GM19397 (cell line): ENCODE measurements around the gene SPEN.
"Not testable (repeated sequence)": the region's sequence is repeated elsewhere in the genome, so short reads cannot be mapped to it uniquely, and the experiment has no call there.

ENCODE experiments used
- ATAC-seq: cut with Tn5 transposase; IDR thresholded peaks from one replicate; pipeline ENCODE4 v1.9.1; 2021; ENCODE audit warnings: mild to moderate bottlenecking, moderate library complexity; ENCODE audit not compliant: unreplicated experiment

The SPEN gene

DNA sequence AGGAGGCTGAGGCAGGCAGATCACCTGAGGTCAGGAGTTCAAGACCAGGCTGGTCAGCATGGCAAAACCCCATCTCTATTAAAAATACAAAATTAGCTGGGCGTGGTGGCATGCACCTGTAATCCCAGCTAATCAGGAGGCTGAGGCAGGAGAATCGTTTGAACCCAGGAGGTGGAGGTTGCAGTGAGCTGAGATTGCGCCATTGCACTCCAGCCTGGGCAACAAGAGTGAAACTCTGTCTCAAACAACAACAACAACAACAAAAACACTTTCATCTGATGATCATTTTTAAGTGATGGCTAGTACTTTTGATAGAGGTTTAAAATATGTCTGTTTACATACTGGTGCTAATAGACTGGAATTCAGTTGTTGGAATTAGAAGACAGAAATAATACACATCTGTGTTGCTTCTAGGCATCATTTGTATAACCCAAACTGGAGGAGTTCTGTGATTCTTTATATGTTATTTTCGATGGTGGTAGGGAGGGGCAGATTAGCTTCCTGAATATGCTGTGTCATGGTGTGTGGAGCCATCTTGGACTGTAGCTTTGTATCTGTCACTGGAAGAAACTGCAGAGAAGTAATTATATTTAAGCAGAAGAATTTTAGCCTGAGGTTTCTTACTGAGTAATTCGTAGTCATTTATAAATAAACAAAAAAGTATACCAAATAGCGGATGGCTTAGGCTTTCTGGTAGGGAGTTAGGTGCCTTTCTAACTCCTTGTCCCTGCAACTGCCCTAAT is 45.5 kb downstream of the SPEN start:
- not testable (repeated sequence) for ATAC-seq

DNA sequence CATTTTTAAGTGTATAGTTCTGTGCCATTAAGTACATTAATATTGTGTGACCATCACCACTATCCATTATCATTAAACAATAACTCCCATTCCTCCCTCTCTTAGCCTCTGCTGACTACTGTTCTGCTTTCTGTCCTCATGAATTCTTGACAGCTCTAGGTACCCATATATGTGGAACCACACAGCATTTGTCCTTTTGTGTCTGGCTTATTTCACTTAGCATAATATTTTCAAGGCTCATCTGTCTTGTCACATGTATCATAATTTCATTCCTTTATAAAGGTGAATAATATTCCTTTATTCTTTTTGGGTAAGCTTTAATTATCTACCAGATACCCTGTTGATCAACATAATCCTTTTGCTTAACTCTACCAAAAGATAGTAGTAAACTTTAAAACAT is 47.7 kb downstream of the SPEN start:
- ATAC-seq: no peak

DNA sequence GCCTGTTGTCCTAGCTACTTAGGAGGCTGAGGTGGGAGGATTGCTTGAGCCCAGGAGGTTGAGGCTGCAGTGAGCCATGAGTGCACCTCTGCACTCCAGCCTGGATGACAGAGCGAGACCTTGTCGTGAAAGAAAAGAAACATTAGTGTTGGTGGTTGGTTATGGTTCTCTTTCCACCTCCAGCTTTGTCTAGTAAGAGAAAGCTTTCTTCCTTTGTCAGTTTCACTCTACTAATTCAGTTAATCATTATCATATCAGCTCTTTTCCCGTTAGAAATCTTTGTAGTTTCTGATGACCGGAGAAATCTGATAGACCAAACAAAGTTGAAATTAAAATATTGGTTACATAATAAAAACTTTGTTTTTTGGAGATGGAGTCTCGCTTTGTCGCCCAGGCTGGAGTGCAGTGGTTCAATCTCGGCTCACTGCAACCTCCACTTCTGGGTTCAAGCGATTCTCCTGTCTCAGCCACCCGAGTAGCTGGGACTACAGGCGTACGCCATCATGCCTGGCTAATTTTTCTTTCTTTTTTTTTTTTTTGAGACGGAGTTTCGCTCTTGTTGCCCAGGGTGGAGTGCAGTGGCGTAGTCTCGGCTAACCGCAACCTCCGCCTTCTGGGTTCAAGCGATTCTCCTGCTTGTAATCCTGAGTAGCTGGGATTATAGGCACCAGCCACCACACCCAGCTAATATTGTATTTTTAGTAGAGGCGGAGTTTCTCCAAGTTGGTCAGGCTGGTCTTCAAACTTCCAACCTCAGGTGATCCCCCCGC is 49.5 kb downstream of the SPEN start:
- not testable (repeated sequence) for ATAC-seq

DNA sequence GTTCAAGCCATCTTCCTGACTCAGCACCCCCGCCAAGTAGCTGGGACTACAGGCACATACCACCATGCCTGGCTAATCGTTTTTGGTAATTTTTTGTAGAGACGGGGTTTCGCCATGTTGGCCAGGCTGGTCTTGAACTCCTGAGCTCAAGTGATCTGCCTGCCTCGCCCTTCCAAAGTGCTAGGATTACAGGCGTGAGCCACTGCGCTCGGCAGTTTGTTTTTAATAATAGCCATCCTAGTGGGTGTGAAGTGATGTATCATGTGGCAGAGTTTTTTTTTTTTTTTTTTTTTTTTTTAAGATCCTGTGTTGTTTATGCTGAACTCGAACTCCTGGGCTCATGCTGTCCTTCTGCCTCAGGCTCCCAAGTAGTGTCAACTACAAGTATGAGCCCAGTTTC is 51.8 kb downstream of the SPEN start:
- ATAC-seq: no peak

DNA sequence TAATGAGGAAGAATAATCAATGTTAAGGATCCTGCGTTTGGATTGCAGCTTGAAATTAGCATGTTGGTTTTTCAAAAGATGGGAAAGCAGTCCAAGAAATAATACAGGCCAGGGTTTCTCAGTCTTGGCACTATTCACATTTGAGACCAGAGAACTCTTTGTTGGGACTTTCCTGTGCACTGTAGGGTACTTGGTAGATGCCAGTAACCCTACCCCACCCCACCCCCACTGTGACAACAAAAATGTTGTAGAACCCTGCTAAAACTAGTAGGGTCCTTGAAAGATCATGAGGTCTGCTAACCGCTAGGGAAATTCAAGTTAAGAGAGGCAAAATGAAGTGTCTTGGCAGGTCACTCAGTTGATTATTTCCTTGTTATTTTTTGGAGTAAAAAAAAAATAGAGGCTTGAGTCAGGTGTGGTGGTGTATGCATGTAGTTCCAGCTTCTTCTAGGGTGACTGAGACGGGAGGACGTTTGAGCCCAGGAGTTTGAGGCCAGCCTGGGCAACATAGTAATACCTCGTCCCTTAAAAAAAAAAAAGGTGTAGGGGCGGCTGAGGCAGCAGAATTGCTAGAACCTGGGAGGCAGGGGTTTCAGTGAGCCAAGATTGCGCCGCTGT is 53.3 kb downstream of the SPEN start:
- ATAC-seq: no peak

DNA sequence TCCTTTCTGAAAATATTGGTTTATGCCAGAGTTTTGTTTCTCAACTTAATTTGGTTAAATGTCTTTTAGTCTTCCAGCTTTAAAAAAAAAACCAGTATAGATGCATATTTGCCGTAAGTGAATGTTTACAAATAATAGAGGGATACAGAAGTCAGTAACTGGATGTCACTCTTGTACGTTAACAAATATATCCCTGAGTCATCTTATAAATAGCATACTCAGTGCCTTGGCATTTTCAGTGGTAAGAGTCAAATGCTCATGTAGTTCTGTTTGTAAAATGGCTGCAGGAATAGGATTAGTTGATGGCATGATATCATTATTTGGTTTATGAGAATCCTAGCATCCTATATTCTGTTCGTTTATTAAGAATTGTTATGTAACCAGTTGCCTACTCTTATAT is 55.4 kb downstream of the SPEN start:
- ATAC-seq: no peak

DNA sequence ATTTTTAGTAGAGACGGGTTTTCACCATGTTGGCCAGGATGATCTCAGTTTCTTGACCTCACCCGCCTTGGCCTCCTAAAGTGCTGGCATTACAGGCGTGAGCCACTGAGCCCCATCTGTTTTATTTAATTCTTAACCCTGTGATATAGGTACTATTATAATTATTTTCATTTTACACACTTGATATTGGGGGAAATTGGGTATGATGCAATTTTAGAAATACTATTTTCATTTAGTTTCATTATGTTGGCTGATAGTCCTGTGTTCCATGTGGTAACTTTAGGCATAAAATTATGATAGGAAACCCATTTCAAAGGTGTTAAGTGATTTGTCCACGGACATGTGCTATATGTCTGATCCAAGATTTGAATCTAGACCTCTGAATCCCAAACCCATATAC is 61.1 kb downstream of the SPEN start:
- no peak for ATAC-seq

DNA sequence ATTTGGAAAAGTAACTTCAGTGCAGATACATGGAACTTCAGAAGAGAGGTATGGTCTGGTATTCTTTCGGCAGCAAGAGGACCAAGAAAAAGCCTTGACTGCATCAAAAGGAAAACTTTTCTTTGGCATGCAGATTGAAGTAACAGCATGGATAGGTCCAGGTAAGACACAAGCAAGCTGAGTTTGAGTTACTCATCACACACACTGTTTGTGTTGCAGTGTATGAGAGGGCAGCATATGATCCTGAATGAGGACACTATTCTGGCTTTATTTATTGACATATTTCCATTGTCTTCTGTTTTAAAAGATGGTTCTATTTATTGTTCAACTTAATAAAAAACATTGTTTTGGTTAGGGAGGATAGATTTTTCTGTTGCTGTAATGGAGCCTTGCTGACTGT is 63.6 kb downstream of the SPEN start:
- ATAC-seq: no peak

DNA sequence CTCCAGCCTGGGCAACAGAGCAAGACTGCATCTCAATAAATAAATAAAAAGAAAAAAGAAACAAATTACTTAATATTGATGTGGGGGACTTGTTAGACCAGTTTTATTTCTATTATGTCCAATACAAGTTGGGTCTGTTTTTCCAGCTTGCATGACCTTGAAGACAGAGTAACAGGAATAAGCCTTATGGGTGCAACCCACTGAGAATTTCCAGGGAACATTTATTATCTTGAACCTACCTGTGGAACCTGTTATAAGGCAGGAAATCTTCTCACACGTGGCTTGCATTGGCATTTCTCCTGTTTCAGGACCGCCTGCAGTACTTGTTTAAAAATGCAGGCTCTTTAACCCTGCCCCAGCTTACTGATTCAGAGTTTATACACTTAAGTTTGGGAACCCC is 64.4 kb downstream of the SPEN start:
- ATAC-seq: no peak

DNA sequence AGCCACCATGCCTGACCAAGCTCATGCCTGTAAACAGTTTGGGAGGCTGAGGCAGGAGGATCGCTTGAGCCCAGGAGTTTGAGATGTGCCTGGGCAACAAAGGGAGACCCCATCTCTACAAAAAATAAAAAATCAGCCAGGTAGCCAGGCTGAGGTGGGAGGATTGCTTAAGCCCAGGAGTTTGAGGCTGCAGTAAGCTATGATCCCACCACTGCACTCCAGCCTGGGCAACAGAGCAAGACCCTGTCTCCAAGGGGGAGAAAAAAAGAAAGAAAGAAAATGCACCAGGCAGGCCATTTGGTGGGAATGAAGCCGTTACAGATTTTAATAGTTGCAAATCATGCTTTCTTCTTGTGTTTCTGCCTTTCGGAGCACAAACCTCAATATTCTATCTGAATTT is 66.1 kb downstream of the SPEN start:
- ATAC-seq: not testable (repeated sequence)

DNA sequence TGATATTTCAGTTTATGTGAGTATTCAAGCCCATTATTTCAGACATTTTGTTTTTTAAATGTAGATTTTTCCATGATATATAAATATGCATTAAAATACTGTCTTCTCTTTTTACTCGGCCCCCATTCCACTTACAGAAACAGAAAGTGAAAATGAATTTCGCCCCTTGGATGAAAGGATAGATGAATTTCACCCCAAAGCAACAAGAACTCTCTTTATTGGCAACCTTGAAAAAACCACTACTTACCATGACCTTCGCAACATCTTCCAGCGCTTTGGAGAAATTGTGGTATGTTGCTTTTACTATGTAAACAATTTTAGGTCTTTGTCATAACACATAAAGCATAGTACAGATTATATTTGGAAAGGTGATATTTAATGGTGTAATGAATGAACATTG is 68.5 kb downstream of the SPEN start:
- ATAC-seq: no peak

DNA sequence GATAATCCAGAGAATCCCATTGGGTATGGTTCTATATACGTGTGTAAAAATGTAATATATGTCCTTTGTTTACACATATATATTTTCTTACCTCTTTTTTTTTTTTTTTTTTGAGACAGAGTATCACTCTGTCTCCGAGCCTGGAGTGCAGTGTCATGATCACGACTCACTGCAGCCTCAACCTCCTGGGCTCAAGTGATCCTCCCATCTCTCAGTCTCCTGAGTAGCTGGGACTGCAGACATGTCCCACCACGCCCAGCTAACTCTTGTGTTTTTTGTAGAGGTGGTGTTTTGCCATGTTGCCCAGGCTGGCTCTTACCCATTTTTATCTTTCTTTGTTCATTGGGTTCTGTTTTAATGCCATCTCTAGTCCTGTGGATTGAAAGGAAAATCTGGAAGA is 68.9 kb downstream of the SPEN start:
- ATAC-seq: no peak

DNA sequence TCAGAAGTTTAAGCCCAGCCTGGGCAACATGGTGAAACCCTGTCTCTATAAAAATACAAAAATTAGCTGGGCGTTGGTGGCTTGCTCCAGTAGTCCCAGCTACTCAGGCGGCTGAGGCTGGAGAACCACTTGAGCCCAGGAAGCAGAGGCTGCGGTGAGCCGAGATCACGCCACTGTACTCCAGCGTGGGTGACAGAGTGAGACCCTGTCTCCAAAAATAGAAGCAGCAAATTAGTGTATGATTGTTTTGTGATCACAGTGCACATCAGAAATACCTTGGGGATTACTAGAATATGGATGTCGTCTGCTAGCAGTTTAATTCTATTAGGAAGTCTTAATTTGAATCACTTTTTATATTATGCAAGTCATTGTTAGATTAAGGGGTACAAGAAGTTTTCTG is 69.4 kb downstream of the SPEN start:
- no peak for ATAC-seq

DNA sequence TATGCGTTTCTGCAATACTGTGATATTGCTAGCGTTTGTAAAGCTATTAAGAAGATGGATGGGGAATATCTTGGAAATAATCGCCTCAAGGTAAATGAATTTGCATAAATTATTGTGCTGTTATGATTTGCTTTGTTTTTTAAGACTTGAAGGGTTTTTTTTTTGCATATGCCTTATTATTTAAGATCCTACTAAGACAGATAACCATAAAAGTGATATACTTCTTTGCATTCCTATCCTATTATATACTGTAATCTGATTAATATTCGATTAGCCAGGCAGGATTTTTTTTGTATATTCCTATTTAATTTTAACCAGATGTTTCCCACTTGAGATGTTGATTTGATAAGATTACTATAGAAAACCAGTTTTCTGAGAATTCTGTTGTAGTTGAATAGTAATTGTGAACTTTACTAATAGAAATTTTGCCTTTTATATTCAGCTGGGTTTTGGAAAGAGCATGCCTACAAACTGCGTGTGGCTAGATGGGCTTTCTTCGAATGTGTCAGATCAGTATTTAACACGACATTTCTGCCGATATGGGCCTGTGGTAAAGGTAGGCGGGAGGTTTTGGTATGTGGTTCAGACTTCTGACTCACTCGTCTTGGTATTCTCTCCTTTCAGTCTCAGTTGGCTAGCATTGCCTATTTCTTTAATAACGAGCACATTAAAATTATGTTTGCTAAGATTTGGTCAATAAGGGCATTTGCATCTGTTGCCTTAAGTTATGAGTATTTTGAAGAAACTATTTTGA is 71.6 kb downstream of the SPEN start:
- ATAC-seq: no peak

DNA sequence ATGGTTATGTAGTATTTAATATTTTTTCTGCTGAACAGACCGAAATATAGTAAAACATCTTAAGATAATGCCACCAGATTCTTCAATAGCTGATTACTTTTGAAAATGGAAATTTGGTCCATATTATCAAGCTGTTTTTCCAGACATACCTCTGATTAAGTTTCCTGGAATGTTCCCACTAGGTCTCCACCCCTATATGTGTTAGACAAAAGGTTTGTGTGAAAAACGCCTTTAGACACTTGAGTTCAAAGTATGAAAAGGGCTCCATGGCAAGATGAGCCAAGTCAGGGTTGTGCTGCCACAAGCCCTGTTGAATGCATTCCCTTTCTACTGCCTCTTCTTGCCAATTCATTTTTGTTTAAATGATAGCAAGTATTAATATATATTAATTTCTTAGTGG is 75.7 kb downstream of the SPEN start:
- ATAC-seq: no peak

DNA sequence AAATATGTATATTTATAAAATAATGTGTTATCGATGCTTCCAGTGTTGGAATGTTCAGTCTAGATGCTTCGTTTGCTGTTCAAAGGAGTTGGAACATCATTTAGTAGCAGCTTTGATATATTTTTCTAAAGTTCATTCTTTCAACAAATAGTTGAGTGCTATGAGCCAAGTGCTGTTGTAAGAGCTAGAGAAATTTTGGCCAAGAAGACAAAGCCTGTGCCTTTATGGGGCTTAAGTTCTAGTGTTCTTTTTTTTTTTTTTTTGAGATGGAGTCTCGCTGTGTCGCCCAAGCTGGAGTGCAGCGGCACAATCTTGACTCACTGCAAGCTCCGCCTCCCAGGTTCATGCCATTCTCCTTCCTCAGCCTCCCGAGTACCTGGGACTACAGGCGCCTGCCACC is 78.9 kb downstream of the SPEN start:
- ATAC-seq: not testable (repeated sequence)

DNA sequence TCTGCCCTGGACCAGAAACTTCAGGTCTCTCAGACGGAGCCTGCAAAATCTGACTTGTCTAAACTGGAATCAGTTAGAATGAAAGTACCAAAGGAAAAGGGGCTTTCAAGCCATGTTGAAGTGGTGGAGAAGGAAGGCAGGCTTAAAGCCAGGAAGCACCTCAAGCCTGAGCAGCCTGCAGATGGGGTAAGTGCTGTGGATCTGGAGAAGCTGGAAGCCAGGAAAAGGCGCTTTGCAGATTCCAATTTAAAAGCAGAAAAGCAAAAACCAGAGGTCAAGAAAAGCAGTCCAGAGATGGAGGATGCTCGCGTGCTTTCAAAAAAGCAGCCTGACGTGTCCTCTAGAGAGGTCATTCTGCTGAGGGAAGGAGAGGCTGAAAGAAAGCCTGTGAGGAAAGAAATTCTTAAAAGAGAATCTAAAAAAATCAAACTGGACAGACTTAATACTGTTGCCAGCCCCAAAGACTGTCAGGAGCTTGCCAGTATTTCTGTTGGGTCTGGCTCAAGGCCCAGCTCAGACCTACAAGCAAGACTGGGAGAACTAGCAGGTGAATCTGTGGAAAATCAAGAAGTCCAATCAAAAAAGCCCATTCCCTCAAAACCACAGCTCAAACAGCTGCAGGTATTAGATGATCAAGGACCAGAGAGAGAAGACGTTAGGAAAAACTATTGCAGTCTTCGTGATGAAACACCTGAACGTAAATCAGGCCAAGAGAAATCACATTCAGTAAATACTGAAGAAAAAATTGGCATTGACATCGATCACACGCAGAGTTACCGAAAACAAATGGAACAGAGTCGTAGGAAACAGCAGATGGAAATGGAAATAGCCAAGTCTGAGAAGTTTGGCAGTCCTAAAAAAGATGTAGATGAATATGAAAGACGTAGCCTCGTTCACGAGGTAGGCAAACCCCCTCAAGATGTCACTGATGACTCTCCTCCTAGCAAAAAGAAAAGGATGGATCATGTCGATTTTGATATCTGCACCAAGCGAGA is 81.8 kb downstream of the SPEN start:
- no peak for ATAC-seq

DNA sequence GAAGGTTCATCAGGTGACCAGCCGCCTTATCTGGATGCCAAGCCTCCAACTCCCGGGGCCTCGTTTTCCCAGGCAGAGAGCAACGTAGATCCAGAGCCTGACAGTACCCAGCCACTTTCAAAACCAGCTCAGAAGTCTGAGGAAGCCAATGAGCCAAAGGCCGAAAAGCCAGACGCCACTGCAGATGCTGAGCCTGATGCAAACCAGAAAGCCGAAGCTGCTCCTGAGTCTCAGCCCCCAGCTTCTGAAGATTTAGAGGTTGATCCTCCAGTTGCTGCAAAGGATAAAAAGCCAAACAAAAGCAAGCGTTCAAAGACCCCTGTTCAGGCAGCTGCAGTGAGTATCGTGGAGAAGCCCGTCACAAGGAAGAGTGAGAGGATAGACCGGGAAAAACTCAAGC is 83.9 kb downstream of the SPEN start:
- ATAC-seq: no peak

DNA sequence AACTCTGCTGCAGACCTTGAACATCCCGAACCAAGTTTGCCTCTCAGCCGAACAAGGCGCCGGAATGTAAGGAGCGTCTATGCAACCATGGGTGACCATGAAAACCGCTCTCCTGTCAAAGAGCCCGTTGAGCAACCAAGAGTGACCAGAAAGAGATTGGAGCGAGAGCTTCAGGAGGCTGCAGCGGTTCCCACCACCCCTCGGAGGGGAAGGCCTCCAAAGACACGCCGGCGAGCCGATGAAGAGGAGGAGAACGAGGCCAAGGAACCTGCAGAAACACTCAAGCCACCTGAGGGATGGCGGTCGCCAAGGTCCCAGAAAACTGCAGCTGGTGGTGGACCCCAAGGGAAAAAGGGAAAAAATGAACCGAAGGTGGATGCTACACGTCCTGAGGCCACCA is 84.4 kb downstream of the SPEN start:
- ATAC-seq: no peak

DNA sequence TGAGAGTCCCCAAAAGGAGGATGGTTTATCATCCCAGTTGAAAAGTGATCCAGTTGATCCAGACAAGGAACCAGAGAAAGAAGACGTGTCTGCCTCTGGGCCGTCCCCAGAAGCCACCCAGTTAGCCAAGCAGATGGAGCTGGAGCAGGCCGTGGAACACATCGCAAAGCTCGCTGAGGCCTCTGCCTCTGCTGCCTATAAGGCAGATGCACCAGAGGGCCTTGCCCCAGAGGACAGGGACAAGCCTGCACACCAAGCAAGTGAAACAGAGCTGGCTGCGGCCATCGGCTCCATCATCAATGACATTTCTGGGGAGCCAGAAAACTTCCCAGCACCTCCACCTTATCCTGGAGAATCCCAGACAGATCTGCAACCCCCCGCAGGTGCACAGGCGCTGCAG is 85.1 kb downstream of the SPEN start:
- ATAC-seq: no peak
